GM13977 (cell line): ENCODE results near the gene CEP95.

Source experiments
- DNase-seq: peaks from one replicate; pipeline ENCODE4 v3.0.0; 2012; ENCODE audit warnings: low spot score
- CTCF ChIP-seq: IDR thresholded peaks from 2 replicates; pipeline ENCODE4 v1.5.1; 2012; ENCODE audit warnings: mild to moderate bottlenecking, control low read depth; ENCODE audit not compliant: insufficient read depth; ENCODE audit errors: extremely low read depth, missing control alignments
- in situ Hi-C: fragments of 300-500 bp; cut with MboI; formaldehyde crosslinking; loops from one replicate; pipeline ENCODE4 v1.12.0; 2022; ENCODE audit warnings: low sequenced_read_pairs, low pct_unique_long_range_greater_than_20kb, mixed read lengths, inconsistent platforms; ENCODE audit not compliant: unreplicated experiment

The CEP95 gene

GRCh38 chr17:64509179-64509578, 2.4 kb downstream of the CEP95 start:
- no peak for TF ChIP-seq CTCF
- in situ Hi-C loops: no loop called here
- no peak for DNase-seq

- no peak for DNase-seq
- in situ Hi-C loops: no loop called here
- TF ChIP-seq CTCF: no peak
Measured at GRCh38 chr17:64515419-64515818, 8.6 kb downstream of the CEP95 start.

- TF ChIP-seq CTCF: no peak
Measured at GRCh38 chr17:64515829-64516228, 9.1 kb downstream of the CEP95 start.

GRCh38 chr17:64519601-64520000, 12.8 kb downstream of the CEP95 start:
- TF ChIP-seq CTCF: no peak
- DNase-seq: no peak
- in situ Hi-C loops: no loop called here

More at GRCh38 chr17:64515829-64516228, 9.1 kb downstream of the CEP95 start:
- in situ Hi-C loops: no loop called here
- no peak for DNase-seq

GRCh38 chr17:64520359-64520758, 13.6 kb downstream of the CEP95 start:
- no peak for DNase-seq
- no peak for TF ChIP-seq CTCF
- in situ Hi-C loops: no loop called here

- no peak for DNase-seq
- TF ChIP-seq CTCF: no peak
- in situ Hi-C loops: no loop called here
Measured at GRCh38 chr17:64527914-64528313, 21.1 kb downstream of the CEP95 start.

GRCh38 chr17:64529221-64529620, 22.4 kb downstream of the CEP95 start:
- TF ChIP-seq CTCF: no peak
- in situ Hi-C loops: no loop called here
- no peak for DNase-seq
